Esophagus squamous epithelium (tissue), 4 donors: Measurements from ENCODE around the gene TP63.

ENCODE experiments used
- POLR2A ChIP-seq, 4 donors: fragments of 450-650 bp; IDR thresholded peaks; one replicate each; pipeline ENCODE4 v1.6.1; 2017; ENCODE audit warnings: antibody characterized with exemption in 4 of 4, mild to moderate bottlenecking in 4 of 4, moderate library complexity in 3 of 4
- TF ChIP-seq, protein P1 (sequence below), 6 experiments: fragments of 450-650 bp in 4 of 6; fragments of 200-600 bp in 2 of 6; sonication (generic) in 2 of 6; IDR thresholded peaks; one replicate each; pipeline ENCODE4 v1.5.1; 2016 to 2019; ENCODE audit warnings: antibody characterized with exemption in 6 of 6, mild to moderate bottlenecking in 4 of 6, moderate library complexity in 4 of 6

DNA sequence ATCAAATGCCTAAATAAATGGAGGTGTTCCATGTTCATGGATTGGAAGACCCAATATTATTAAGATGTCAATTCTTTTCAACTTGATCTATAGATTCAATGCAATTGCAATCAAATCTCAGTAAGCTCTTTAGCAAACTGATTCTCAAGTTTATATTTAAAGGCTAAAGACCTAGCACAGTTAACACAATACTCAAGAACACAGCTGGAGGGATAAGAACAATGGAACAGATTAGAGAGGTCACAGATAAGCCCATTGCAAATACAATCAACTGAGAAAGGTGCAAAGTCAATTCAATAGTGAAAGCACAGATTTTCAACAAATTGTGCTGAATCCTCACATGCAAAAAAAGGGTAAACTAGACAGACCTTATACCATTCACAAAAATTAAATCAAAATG, 290.6 kb downstream of the TP63 start:
- TF ChIP-seq, protein P1, sequence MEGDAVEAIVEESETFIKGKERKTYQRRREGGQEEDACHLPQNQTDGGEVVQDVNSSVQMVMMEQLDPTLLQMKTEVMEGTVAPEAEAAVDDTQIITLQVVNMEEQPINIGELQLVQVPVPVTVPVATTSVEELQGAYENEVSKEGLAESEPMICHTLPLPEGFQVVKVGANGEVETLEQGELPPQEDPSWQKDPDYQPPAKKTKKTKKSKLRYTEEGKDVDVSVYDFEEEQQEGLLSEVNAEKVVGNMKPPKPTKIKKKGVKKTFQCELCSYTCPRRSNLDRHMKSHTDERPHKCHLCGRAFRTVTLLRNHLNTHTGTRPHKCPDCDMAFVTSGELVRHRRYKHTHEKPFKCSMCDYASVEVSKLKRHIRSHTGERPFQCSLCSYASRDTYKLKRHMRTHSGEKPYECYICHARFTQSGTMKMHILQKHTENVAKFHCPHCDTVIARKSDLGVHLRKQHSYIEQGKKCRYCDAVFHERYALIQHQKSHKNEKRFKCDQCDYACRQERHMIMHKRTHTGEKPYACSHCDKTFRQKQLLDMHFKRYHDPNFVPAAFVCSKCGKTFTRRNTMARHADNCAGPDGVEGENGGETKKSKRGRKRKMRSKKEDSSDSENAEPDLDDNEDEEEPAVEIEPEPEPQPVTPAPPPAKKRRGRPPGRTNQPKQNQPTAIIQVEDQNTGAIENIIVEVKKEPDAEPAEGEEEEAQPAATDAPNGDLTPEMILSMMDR (IDR thresholded peaks at IDR 0.05) = no peak
- TF ChIP-seq POLR2A (IDR thresholded peaks at IDR 0.05) = no peak
